Tibial nerve (tissue), 4 donors: ENCODE data around the gene FBXL7. TPM values are rescaled to one million over a fixed set of nuclear protein-coding genes. Genes with fewer than 3 reads are reported as not detected.

Experiments
- DNase-seq, 2 donors: peaks; one replicate each; pipeline ENCODE4 v3.0.0-alpha.2; 2019; ENCODE audit warnings: low spot score in 2 of 2
- H3K27ac ChIP-seq, 4 donors: fragments of 200-600 bp; sonication (generic) in 3 of 4; one replicate each; pipeline ENCODE4 v1.5.1; 2017 to 2019; ENCODE audit warnings: mild to moderate bottlenecking in 1 of 4
- H3K27me3 ChIP-seq, 2 donors: fragments of 200-600 bp; sonication (generic) in 1 of 2; one replicate each; pipeline versions ENCODE4 v1.5.1 to v1.6.0; 2017 to 2019
- H3K36me3 ChIP-seq, 3 donors: fragments of 200-600 bp; sonication (generic); one replicate each; pipeline ENCODE4 v1.5.1; 2018 to 2019
- H3K4me1 ChIP-seq, 4 donors: fragments of 200-600 bp; sonication (generic) in 3 of 4; one replicate each; pipeline ENCODE4 v1.5.1; 2017 to 2019
- H3K4me3 ChIP-seq, 4 donors: fragments of 200-600 bp; sonication (generic) in 3 of 4; one replicate each; pipeline ENCODE4 v1.5.1; 2017 to 2019; ENCODE audit warnings: mild to moderate bottlenecking in 1 of 4, moderate library complexity in 1 of 4
- H3K9me3 ChIP-seq, 4 donors: fragments of 200-600 bp; sonication (generic) in 3 of 4; one replicate each; pipeline ENCODE4 v1.5.1; 2017 to 2019
- CTCF ChIP-seq, 5 experiments: fragments of 200-600 bp in 3 of 5; fragments of 450-650 bp in 2 of 5; sonication (generic) in 3 of 5; IDR thresholded peaks; one replicate each; pipeline ENCODE4 v1.5.1; 2016 to 2019; ENCODE audit warnings: antibody characterized with exemption in 5 of 5, mild to moderate bottlenecking in 3 of 5, moderate library complexity in 2 of 5
- EP300 ChIP-seq, 2 donors: sonication (generic); formaldehyde crosslinking; IDR thresholded peaks; one replicate each; pipeline ENCODE4 v1.6.1; 2017; ENCODE audit warnings: antibody characterized with exemption in 2 of 2, mild to moderate bottlenecking in 1 of 2
- POLR2A ChIP-seq, 2 donors: fragments of 450-650 bp; IDR thresholded peaks; one replicate each; pipeline ENCODE4 v1.6.1; 2017; ENCODE audit warnings: antibody characterized with exemption in 2 of 2, mild to moderate bottlenecking in 2 of 2, moderate library complexity in 2 of 2
- WGBS, 2 donors: methylation state at CpG; one replicate each; pipeline ENCODE4 v1.1.5; 2018; 5-methylcytosine and 5-hydroxymethylcytosine counted together
- total RNA-seq, 4 donors: library from RNA; depleted of rRNA; stranded (reverse); fragments of >200 nt; gene quantifications; one replicate each; pipeline ENCODE4 v1.1.0, GENCODE V29; 2016

Gene FBXL7
- total RNA-seq, 4 donors from 2014 or later, result 33.6 to 54.5 (median 40.9) TPM

GRCh38 chr5:15752663-15753285 lies 252.8 kb downstream of the FBXL7 start:
- H3K4me1 ChIP-seq, result peaks cover 0 to 6% (median 2%) of the 10 kb centered on the region in 4 donors
- H3K36me3 ChIP-seq, result no peaks in the 10 kb centered on the region
- WGBS, 2 donors, result 40 to 49% methylated on average over 10 of the region's 10 CpGs
- no peak for TF ChIP-seq POLR2A (IDR thresholded peaks at IDR 0.05)
- no peak for TF ChIP-seq EP300 (IDR thresholded peaks at IDR 0.05)
- no peak for TF ChIP-seq CTCF (IDR thresholded peaks at IDR 0.05)
- H3K27ac ChIP-seq, result no peak overlapping the region
- DNase-seq, result no peak
- H3K9me3 ChIP-seq, result peaks cover 0 to 5% (median 0%) of the 10 kb centered on the region in 4 donors
- no peak overlapping the region for H3K4me3 ChIP-seq
- no peaks in the 10 kb centered on the region for H3K27me3 ChIP-seq

- Histone ChIP-seq H3K36me3 (no peaks in the 10 kb centered on the region), H3K9me3 (peaks cover 0 to 5% (median 0%) of the 10 kb centered on the region in 4 donors), H3K4me3 (no peak overlapping the region), H3K27me3 (no peaks in the 10 kb centered on the region), H3K4me1 (peaks cover 0 to 6% (median 2%) of the 10 kb centered on the region in 4 donors), H3K27ac (no peak overlapping the region)
- no peak for DNase-seq
- TF ChIP-seq POLR2A (IDR thresholded peaks at IDR 0.05) (no peak), CTCF (IDR thresholded peaks at IDR 0.05) (no peak), EP300 (IDR thresholded peaks at IDR 0.05) (no peak)
- 95 to 100% methylated on average over 1 of the region's 1 CpG for WGBS, 2 donors
These were observed 253.8 kb downstream of the FBXL7 start for GRCh38 chr5:15753752-15754151.

- no peak for DNase-seq
- no peak for TF ChIP-seq CTCF (IDR thresholded peaks at IDR 0.05)
- no peak for TF ChIP-seq EP300 (IDR thresholded peaks at IDR 0.05)
- no peak for TF ChIP-seq POLR2A (IDR thresholded peaks at IDR 0.05)
- peaks cover 0 to 6% (median 2%) of the 10 kb centered on the region in 4 donors for H3K4me1 ChIP-seq
- 73 to 79% methylated on average over 1 of the region's 1 CpG for WGBS, 2 donors
- no peaks in the 10 kb centered on the region for H3K36me3 ChIP-seq
- H3K4me3 ChIP-seq, result no peak overlapping the region
- H3K27ac ChIP-seq, result no peak overlapping the region
- H3K9me3 ChIP-seq, result peaks cover 0 to 5% (median 0%) of the 10 kb centered on the region in 4 donors
- H3K27me3 ChIP-seq, result no peaks in the 10 kb centered on the region
These were observed 257.1 kb downstream of the FBXL7 start for GRCh38 chr5:15757103-15757502.

- no peak for DNase-seq
- TF ChIP-seq POLR2A (IDR thresholded peaks at IDR 0.05) (no peak), EP300 (IDR thresholded peaks at IDR 0.05) (no peak), CTCF (IDR thresholded peaks at IDR 0.05) (no peak)
- Histone ChIP-seq H3K4me1 (peaks cover 0 to 6% (median 2%) of the 10 kb centered on the region in 4 donors), H3K9me3 (peaks cover 0 to 5% (median 0%) of the 10 kb centered on the region in 4 donors), H3K27ac (no peak overlapping the region), H3K36me3 (no peaks in the 10 kb centered on the region), H3K4me3 (no peak overlapping the region), H3K27me3 (no peaks in the 10 kb centered on the region)
- 79 to 85% methylated on average over 8 of the region's 8 CpGs for WGBS, 2 donors
These were observed 257.6 kb downstream of the FBXL7 start for GRCh38 chr5:15757619-15758018.

GRCh38 chr5:15762668-15763067 lies 262.7 kb downstream of the FBXL7 start:
- 75 to 80% methylated on average over 3 of the region's 3 CpGs for WGBS, 2 donors
- Histone ChIP-seq H3K4me1 (no peaks in the 10 kb centered on the region), H3K4me3 (no peak overlapping the region), H3K9me3 (no peaks in the 10 kb centered on the region), H3K27ac (no peak overlapping the region), H3K36me3 (no peaks in the 10 kb centered on the region), H3K27me3 (no peaks in the 10 kb centered on the region)
- no peak for DNase-seq
- TF ChIP-seq POLR2A (IDR thresholded peaks at IDR 0.05) (no peak), CTCF (IDR thresholded peaks at IDR 0.05) (no peak), EP300 (IDR thresholded peaks at IDR 0.05) (no peak)
